Activated CD4-positive, alpha-beta T cell treated with anti-CD3 and anti-CD28 coated beads, Interleukin-10, Interleukin-2, amounts not matched to agents 100 ng/mL and 50 ng/mL, durations not matched to agents 16 hours and 8 hours (primary cell): Measurements from ENCODE around the gene TAX1BP3.

Experiments
- DNase-seq: peaks from one replicate; pipeline ENCODE4 v3.0.0-alpha.2; 2020

The TAX1BP3 gene

DNA sequence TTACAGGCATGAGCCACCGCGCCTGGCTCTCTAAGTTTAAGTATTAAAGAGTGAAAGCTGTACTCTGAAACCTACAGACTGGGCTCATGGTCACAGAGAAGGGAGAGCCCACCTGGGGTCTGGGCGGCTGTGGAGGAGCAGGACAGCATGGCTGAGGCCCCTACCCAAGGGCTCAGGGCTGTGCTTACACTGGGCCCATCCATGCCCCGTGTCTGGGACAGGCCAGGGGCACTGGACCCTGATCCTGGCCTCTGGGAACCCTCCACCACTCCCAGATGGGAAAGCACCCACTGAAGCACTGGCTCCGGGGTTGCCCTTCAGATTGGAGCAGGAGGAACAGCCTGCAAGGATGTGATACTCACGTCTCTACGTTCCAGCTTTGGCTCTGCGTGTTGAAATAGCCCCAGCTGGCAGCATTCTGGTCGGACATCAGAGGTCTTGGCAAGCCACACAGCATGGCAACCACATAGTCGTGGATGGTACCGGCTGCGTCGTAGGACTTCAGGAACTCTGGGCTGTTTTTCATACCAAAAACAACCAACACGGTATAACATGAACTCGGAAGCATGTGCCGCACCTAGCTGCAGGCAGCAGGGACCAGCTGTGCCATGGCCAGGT lies 45.3 kb downstream of the TAX1BP3 start:
- DNase-seq: no peak

GRCh38 chr17:3621146-3621720 lies 47.1 kb downstream of the TAX1BP3 start:
- no peak for DNase-seq

DNA sequence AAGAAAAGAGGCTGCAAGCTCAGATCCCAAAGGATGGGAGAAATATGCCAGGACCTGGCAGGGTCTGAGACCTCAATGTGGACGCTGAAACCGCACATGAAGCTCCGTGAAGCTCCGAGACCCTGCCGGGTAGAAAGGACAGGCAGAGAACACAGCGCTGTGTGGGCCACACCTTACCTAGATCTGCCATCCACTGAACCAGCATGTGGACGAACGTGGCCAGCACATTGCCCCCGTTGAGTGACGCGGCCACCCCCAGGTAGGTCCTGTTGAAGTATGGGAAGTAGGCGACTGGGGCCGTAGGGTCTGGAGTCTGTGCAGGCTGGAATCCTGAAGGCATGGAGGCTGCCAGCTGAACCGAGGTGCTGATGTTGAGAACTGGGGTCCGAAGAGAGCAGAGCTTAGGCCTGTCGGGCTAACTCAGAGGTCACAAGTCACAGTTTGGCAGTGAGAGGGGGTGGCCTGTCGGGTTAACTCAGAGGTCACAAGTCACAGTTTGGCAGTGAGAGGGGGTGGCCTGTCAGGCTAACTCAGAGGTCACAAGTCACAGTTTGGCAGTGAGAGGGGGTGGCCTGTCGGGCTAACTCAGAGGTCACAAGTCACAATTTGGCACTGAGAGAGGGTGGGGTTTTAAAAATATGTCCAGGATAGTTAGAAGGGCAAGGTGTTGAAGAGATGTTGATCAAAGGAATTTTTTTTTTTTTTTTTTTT lies 53.1 kb downstream of the TAX1BP3 start:
- DNase-seq: no peak

DNA sequence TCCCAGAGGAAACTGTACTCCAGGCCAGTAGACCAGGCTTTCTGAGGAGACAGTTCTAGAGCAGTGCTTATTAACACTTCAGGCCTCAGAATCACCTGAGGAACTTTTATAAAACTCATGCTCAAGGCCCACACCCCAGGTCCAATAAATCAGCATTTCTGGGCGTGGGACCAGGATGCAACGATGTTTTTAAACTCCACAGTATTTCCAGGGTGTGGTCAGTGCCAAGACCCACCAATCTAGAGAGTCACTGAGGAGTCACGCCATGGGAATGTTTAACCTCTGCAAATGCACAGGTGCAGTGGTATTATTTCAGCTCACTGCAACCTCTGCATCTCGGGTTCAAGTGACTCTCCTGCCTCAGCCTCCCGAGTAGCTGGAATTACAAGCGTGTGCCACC lies 55.3 kb downstream of the TAX1BP3 start:
- no peak for DNase-seq
